HEK293T (cell line): ENCODE measurements around the gene RPL18.

Source experiments
- BHLHE40 ChIP-seq: fragments of 450-650 bp; IDR thresholded peaks from 2 replicates; pipeline ENCODE4 v1.6.1; 2016; ENCODE audit warnings: mild to moderate bottlenecking, moderate library complexity, borderline replicate concordance
- FOXA1 ChIP-seq: fragments of 450-650 bp; IDR thresholded peaks from 2 replicates; pipeline ENCODE4 v1.6.1; 2016; ENCODE audit warnings: mild to moderate bottlenecking
- FOXM1 ChIP-seq: fragments of 450-650 bp; IDR thresholded peaks from 2 replicates; pipeline ENCODE4 v1.6.1; 2017; ENCODE audit warnings: mild to moderate bottlenecking, borderline replicate concordance
- HDGF ChIP-seq: fragments of 450-650 bp; IDR thresholded peaks from 2 replicates; pipeline ENCODE4 v1.6.1; 2017; ENCODE audit warnings: antibody characterized with exemption, borderline replicate concordance
- TF ChIP-seq, protein P1 (sequence below): fragments of 450-650 bp; IDR thresholded peaks from 2 replicates; pipeline ENCODE4 v1.6.1; 2016

- TF ChIP-seq BHLHE40 (no peak), HDGF (no peak), FOXA1 (no peak), FOXM1 (no peak)
- TF ChIP-seq, protein P1, sequence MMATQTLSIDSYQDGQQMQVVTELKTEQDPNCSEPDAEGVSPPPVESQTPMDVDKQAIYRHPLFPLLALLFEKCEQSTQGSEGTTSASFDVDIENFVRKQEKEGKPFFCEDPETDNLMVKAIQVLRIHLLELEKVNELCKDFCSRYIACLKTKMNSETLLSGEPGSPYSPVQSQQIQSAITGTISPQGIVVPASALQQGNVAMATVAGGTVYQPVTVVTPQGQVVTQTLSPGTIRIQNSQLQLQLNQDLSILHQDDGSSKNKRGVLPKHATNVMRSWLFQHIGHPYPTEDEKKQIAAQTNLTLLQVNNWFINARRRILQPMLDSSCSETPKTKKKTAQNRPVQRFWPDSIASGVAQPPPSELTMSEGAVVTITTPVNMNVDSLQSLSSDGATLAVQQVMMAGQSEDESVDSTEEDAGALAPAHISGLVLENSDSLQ: no peak
These were observed 8.9 kb upstream of the RPL18 start for GRCh38 chr19:48627865-48628314.
